ENCODE measurements around the gene GNG8. TPM values are rescaled to one million over a fixed set of nuclear protein-coding genes. Genes with fewer than 3 reads are reported as not detected.

The GNG8 gene
- total RNA-seq, 1 experiment from 2014 or later: not detected

DNA sequence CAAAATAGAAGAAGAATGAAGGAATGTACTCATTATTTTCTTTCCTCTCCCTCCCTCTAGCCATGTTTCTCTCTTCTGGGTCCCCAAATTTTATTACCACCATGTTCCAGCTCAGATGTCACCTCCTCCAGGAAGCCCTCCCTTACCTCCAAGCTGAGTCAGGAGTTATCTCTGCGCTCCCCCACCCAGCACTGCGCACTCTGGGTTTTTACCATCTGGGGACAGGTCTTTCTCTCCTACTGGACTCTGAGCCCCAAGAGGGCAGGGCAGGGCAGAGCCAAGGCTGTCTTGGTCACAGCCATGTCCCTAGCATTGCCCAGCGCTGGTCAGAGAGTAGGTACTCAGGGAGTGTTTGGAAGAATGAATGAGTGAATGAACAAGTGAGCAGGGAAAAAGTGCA, 2.9 kb downstream of the GNG8 start:
- H3K4me3 ChIP-seq (ENCODE audit: low read depth in 2 of 2, low read length in 2 of 2): no peak overlapping the region
- no peak overlapping the region for H3K27ac ChIP-seq (ENCODE audit: low read length)
- CTCF ChIA-PET: no interaction called here
- in situ Hi-C loops (cut with HindIII; ENCODE audit: low pct_unique_long_range_greater_than_20kb, low sequenced_read_pairs): no loop called here
- no peaks in the 10 kb centered on the region for H3K4me1 ChIP-seq (ENCODE audit: control insufficient read depth, insufficient read depth, low read length)
- no peaks in the 10 kb centered on the region for H3K36me3 ChIP-seq (ENCODE audit: control insufficient read depth, insufficient read depth, low read length)
- no peak for ATAC-seq
- no peaks in the 10 kb centered on the region for H3K27me3 ChIP-seq (ENCODE audit: control insufficient read depth, insufficient read depth, low read length)
- intact Hi-C loops (cut with micrococcal nuclease; ENCODE audit: unreplicated experiment): no loop called here
- DNase-seq (ENCODE audit: low read depth, low spot score): no peak
- BruUV-seq (replicated peaks): no TSS peak
- no peaks in the 10 kb centered on the region for H3K9me3 ChIP-seq (ENCODE audit: control insufficient read depth, insufficient read depth, low read depth, low read length)
- no peak for TF ChIP-seq SIN3A (IDR thresholded peaks at IDR 0.05; ENCODE audit: borderline replicate concordance, insufficient read depth, low read depth, low read length)
- TF ChIP-seq, protein P1, sequence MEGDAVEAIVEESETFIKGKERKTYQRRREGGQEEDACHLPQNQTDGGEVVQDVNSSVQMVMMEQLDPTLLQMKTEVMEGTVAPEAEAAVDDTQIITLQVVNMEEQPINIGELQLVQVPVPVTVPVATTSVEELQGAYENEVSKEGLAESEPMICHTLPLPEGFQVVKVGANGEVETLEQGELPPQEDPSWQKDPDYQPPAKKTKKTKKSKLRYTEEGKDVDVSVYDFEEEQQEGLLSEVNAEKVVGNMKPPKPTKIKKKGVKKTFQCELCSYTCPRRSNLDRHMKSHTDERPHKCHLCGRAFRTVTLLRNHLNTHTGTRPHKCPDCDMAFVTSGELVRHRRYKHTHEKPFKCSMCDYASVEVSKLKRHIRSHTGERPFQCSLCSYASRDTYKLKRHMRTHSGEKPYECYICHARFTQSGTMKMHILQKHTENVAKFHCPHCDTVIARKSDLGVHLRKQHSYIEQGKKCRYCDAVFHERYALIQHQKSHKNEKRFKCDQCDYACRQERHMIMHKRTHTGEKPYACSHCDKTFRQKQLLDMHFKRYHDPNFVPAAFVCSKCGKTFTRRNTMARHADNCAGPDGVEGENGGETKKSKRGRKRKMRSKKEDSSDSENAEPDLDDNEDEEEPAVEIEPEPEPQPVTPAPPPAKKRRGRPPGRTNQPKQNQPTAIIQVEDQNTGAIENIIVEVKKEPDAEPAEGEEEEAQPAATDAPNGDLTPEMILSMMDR (IDR thresholded peaks at IDR 0.05): no peak
- TF ChIP-seq POLR2AphosphoS5 (IDR thresholded peaks at IDR 0.05; ENCODE audit: low read depth, low read length): no peak
- no peak for TF ChIP-seq TCF7L2 (IDR thresholded peaks at IDR 0.05; ENCODE audit: low read depth, low read length)
- TF ChIP-seq REST (IDR thresholded peaks at IDR 0.05; ENCODE audit: insufficient read depth in 1 of 2, low read depth in 2 of 2, low read length in 1 of 2): no peak
- POLR2A ChIA-PET: no interaction called here

DNA sequence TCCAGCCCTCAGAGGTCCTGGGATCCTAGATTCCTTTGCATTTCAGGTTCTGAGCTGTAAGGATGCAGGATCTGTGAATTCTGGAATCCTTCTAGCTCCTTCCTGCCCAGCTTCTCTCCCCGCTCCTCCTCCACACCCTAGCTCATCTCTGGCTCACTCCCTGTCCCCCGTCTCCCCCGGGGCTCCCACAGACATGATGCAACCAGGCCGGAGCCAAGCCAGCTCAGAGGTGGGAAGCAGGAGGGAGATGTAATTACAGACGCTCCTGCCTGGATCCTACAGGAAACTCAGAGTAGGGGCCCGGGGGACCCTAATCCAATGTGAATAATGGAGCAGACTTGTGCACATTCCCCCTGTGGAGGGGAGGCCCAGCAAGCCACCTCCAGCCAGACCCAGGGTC, 4.5 kb downstream of the GNG8 start:
- ChIA-PET CTCF (interaction anchor here (1.0 kb wide), 1 partner anchor 14 kb away, joined by 4 read pairs; no protein-coding TSS in a partner anchor), POLR2A (no interaction called here)
- Histone ChIP-seq H3K4me1 (ENCODE audit: control insufficient read depth, insufficient read depth, low read length) (no peaks in the 10 kb centered on the region), H3K9me3 (ENCODE audit: control insufficient read depth, insufficient read depth, low read depth, low read length) (no peaks in the 10 kb centered on the region), H3K27ac (ENCODE audit: low read length) (no peak overlapping the region), H3K27me3 (ENCODE audit: control insufficient read depth, insufficient read depth, low read length) (no peaks in the 10 kb centered on the region), H3K36me3 (ENCODE audit: control insufficient read depth, insufficient read depth, low read length) (no peaks in the 10 kb centered on the region), H3K4me3 (ENCODE audit: low read depth in 2 of 2, low read length in 2 of 2) (no peak overlapping the region)
- BruUV-seq (replicated peaks): no TSS peak
- TF ChIP-seq POLR2AphosphoS5 (IDR thresholded peaks at IDR 0.05; ENCODE audit: low read depth, low read length) (no peak), SIN3A (IDR thresholded peaks at IDR 0.05; ENCODE audit: borderline replicate concordance, insufficient read depth, low read depth, low read length) (no peak)
- DNase-seq (ENCODE audit: low read depth, low spot score): no peak
- intact Hi-C loops (cut with micrococcal nuclease; ENCODE audit: unreplicated experiment): no loop called here
- no peak for ATAC-seq
- in situ Hi-C loops (cut with HindIII; ENCODE audit: low pct_unique_long_range_greater_than_20kb, low sequenced_read_pairs): no loop called here

GRCh38 chr19:46630586-46631205, 5.3 kb downstream of the GNG8 start:
- in situ Hi-C loops (cut with HindIII; ENCODE audit: low pct_unique_long_range_greater_than_20kb, low sequenced_read_pairs): no loop called here

More at GRCh38 chr19:46630586-46631205, 5.3 kb downstream of the GNG8 start:
- Histone ChIP-seq H3K4me1 (ENCODE audit: control insufficient read depth, insufficient read depth, low read length) (no peaks in the 10 kb centered on the region), H3K27me3 (ENCODE audit: control insufficient read depth, insufficient read depth, low read length) (no peaks in the 10 kb centered on the region), H3K27ac (ENCODE audit: low read length) (no peak overlapping the region), H3K36me3 (ENCODE audit: control insufficient read depth, insufficient read depth, low read length) (no peaks in the 10 kb centered on the region), H3K4me3 (ENCODE audit: low read depth in 2 of 2, low read length in 2 of 2) (no peak overlapping the region), H3K9me3 (ENCODE audit: control insufficient read depth, insufficient read depth, low read depth, low read length) (no peaks in the 10 kb centered on the region)
- CTCF ChIA-PET: interaction anchor here (0.8 to 1.0 kb wide), 2 partner anchors 9 to 13 kb away, joined by 3 to 4 read pairs; no protein-coding TSS in a partner anchor
- intact Hi-C loops (cut with micrococcal nuclease; ENCODE audit: unreplicated experiment): no loop called here
- no TSS peak for BruUV-seq (replicated peaks)
- TF ChIP-seq POLR2AphosphoS5 (IDR thresholded peaks at IDR 0.05; ENCODE audit: low read depth, low read length) (no peak), SIN3A (IDR thresholded peaks at IDR 0.05; ENCODE audit: borderline replicate concordance, insufficient read depth, low read depth, low read length) (no peak), REST (IDR thresholded peaks at IDR 0.05; ENCODE audit: insufficient read depth in 1 of 2, low read depth in 2 of 2, low read length in 1 of 2) (no peak), TCF7L2 (IDR thresholded peaks at IDR 0.05; ENCODE audit: low read depth, low read length) (no peak)
- TF ChIP-seq, protein P1 (IDR thresholded peaks at IDR 0.05): no peak
- POLR2A ChIA-PET: no interaction called here
- DNase-seq (ENCODE audit: low read depth, low spot score) (no peak), ATAC-seq (no peak)
